ENCODE measurements around the gene DBNL. TPM values are rescaled to one million over a fixed set of nuclear protein-coding genes. Genes with fewer than 3 reads are reported as not detected.

Gene DBNL
- 100 to 1,000 TPM; 169 to 180 TPM for total RNA-seq

DNA sequence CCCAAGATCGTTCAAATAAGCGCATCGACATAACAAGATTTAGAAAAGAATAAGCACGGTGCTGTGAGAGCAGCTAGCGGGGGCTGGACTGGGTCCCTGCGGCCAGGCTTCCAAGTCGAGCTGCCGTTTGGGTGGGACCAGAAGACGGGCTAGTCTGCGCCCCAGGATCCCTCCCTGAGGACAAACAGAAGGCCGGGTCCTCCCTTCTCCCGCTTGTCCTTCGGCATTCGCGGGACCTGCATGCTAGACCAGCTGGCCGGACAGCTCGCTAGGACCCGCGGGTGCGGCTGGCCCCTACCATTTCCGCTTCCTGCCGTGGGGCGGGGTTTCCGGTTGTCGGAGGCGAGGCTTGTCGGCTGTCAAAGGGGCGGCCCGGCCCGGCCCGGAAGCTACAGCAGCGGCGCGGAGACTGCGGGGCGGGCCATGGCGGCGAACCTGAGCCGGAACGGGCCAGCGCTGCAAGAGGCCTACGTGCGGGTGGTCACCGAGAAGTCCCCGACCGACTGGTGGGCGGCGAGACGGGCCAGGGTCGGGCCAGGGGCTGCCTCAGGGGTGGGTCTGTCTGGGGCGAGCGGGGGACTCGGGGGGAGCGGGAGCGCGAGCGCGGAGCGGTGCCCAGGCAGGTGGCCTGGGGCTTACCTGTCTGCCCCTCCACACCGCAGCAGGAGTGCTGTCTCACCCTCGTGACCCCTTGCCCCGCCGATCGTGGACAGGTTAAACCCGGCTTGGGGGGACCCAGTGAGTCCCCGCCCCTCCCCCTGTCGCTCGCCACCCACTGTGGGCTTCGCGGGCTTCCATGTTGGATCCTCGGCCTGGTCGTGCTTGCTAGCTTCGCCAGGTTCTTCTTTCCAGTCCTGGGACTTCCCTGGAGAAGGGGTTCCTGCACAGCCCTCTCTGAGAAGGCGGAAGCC is at the start of gene DBNL:
TSS of gene DBNL (plus strand) at position 388 of the 911 bp plus-strand sequence. CDS start at position 424, 36 bp downstream.

GRCh38 chr7:43997532-43997931 is 47.0 kb upstream of the DBNL start, which contains the start of gene SPDYE1:
SPDYE1 (plus strand) TSS chr7:43997897; CDS start chr7:43999950, 2,053 bp downstream.

GRCh38 chr7:44065431-44066110 is 21.1 kb downstream of the DBNL start, which contains the start of gene PGAM2:
PGAM2 (minus strand) TSS chr7:44065567; CDS start chr7:44065529, 38 bp downstream.

DNA sequence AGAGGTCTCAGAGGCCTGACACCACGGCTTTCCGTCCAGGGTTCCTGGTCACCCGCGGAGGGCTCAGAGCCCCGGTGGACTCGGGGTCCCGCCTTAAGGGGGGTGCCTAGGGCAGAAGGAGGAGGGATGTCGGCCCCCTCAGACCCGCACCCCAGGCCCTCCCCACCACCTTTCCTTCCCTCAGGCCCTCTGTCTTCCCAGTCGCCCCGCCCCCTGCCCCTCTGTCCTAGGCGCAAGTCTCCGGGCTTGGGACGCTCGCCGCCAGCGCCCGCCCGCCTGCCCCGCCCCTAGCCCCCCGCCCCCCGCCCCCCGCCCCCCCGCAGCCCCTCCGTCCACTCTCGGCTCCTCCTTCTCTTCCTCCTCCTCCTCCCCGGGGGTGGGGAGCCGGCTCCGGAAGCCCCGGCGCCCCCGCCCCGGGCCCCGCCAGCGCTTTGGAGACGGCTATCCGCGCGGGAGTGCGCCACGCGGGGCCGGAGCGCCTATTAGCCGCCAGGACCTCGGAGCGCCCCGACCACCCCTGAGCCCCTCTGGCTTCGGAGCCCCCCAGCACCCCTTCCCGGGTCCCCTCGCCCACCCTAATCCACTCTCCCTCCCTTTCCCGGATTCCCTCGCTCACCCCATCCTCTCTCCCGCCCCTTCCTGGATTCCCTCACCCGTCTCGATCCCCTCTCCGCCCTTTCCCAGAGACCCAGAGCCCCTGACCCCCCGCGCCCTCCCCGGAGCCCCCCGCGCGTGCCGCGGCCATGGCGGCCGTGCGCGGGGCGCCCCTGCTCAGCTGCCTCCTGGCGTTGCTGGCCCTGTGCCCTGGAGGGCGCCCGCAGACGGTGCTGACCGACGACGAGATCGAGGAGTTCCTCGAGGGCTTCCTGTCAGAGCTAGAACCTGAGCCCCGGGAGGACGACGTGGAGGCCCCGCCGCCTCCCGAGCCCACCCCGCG is 59.7 kb downstream of the DBNL start, which contains the start of gene AEBP1:
TSS of gene AEBP1 (plus strand) at position 423 of the 937 bp plus-strand sequence. CDS start at position 744, 321 bp downstream.

Small RNA genes within 50 kb of the gene (microRNA-seq; reads per million reads assigned to microRNA genes)
- gene MIR6837 (ENCODE audit: borderline microRNAs expressed, borderline replicate concordance) (0.83 reads per million), gene MIR6838 (ENCODE audit: borderline microRNAs expressed, borderline replicate concordance) (2.1 reads per million, percentile 2 among the genes with 10 or more reads in this experiment)

Other genes with a start within 250 kb of the DBNL start
- gene MRPS24, start 175.2 kb upstream of the DBNL start, total RNA-seq: 10 to 100 TPM; 75.8 to 78.9 TPM
- gene URGCP, start 138.1 kb upstream of the DBNL start, total RNA-seq: 10 to 100 TPM; 25.6 to 27.8 TPM
- gene UBE2D4, start 118.3 kb upstream of the DBNL start, total RNA-seq: 1 to 10 TPM; 6.7 to 7.0 TPM
- under 1 TPM in 1 of 2 experiments, not detected in 1; 0.13 TPM for gene SPDYE1, start 46.8 kb upstream of the DBNL start, total RNA-seq
- gene PGAM2, start 20.9 kb downstream of the DBNL start, total RNA-seq: under 1 TPM in 1 of 2 experiments, not detected in 1; 0.25 TPM
- 10 to 100 TPM; 32.5 to 35.1 TPM for gene POLM, start 37.8 kb downstream of the DBNL start, total RNA-seq
- gene AEBP1, start 59.6 kb downstream of the DBNL start, total RNA-seq: 1 to 10 TPM; 3.6 to 6.0 TPM
- 10 to 100 TPM; 91.0 to 91.1 TPM for gene POLD2, start 78.8 kb downstream of the DBNL start, total RNA-seq
- gene MYL7, start 96.6 kb downstream of the DBNL start, total RNA-seq: not detected
- gene GCK, start 144.7 kb downstream of the DBNL start, total RNA-seq: under 1 TPM in 1 of 2 experiments, not detected in 1; 0.14 TPM
- gene YKT6, start 156.3 kb downstream of the DBNL start, total RNA-seq: 10 to 100 TPM; 54.1 to 56.2 TPM